WTC11 (cell line): ENCODE results near the gene RCE1. TPM values are rescaled to one million over a fixed set of nuclear protein-coding genes. Genes with fewer than 3 reads are reported as not detected.

Experiments used
- ATAC-seq: fragments of 200-7000 bp; cut with Tn5 transposase; 2 replicates; pipeline ENCODE4 v1.10.0; 2021; ENCODE audit warnings: mild to moderate bottlenecking, moderate library complexity
- CTCF ChIA-PET: fragments of 300-600 bp; sonication (Branson Sonifier 250); formaldehyde crosslinking; loops from one replicate; lab custom pipeline; 2021; ENCODE audit warnings: antibody characterized with exemption; lab: Charles Lee
- POLR2A ChIA-PET: fragments of 350-600 bp; sonication (Branson Sonifier 250); formaldehyde crosslinking; loops from one replicate; lab custom pipeline; 2021; ENCODE audit warnings: antibody characterized with exemption; lab: Charles Lee
- DNase-seq: peaks from one replicate; pipeline ENCODE4 v3.0.0; 2021; ENCODE audit warnings: low spot score
- H3K27ac Mint-ChIP-seq: 2 replicates; pipeline ENCODE4 v1.8.0; 2021; ENCODE audit warnings: mixed read lengths
- H3K27me3 Mint-ChIP-seq: 2 replicates; pipeline ENCODE4 v1.8.0; 2021; ENCODE audit warnings: low read depth, mild to moderate bottlenecking, moderate library complexity, mixed read lengths
- H3K36me3 Mint-ChIP-seq: 2 replicates; pipeline ENCODE4 v1.8.0; 2021; ENCODE audit warnings: mixed read lengths
- H3K4me1 Mint-ChIP-seq: 2 replicates; pipeline ENCODE4 v1.8.0; 2022; ENCODE audit warnings: mixed read lengths
- H3K4me3 Mint-ChIP-seq: 2 replicates; pipeline ENCODE4 v1.8.0; 2021; ENCODE audit warnings: mild to moderate bottlenecking, moderate library complexity, mixed read lengths
- H3K9me3 Mint-ChIP-seq: 2 replicates; pipeline ENCODE4 v1.8.0; 2021; ENCODE audit warnings: mixed read lengths
- ARID4B ChIP-seq: sonication (generic); formaldehyde crosslinking; IDR thresholded peaks from 2 replicates; pipeline ENCODE4 v1.8.0; 2023; ENCODE audit warnings: missing genetic modification reagents, mild to moderate bottlenecking, borderline replicate concordance
- ATF1 ChIP-seq: sonication (generic); formaldehyde crosslinking; IDR thresholded peaks from 2 replicates; pipeline ENCODE4 v1.8.1; 2023; ENCODE audit warnings: mild to moderate bottlenecking, moderate library complexity, missing genetic modification reagents
- CDX4 ChIP-seq: fragments of 250-450 bp; sonication (Bioruptor Pico); IDR thresholded peaks from 2 replicates; pipeline ENCODE4 v1.9.0; 2021; ENCODE audit warnings: moderate library complexity, mild to moderate bottlenecking, inconsistent platforms, borderline replicate concordance
- CREM ChIP-seq: sonication (generic); formaldehyde crosslinking; IDR thresholded peaks from 2 replicates; pipeline ENCODE4 v1.8.1; 2022; ENCODE audit warnings: mild to moderate bottlenecking, missing genetic modification reagents, moderate library complexity
- EMX1 ChIP-seq: fragments of 250-450 bp; sonication (Bioruptor Pico); IDR thresholded peaks from 2 replicates; pipeline ENCODE4 v1.8.0; 2021; ENCODE audit warnings: mild to moderate bottlenecking
- FOXP4 ChIP-seq: sonication (generic); formaldehyde crosslinking; IDR thresholded peaks from 2 replicates; pipeline ENCODE4 v1.8.0; 2022; ENCODE audit warnings: mild to moderate bottlenecking, missing genetic modification reagents
- MXD4 ChIP-seq: fragments of 250-450 bp; sonication (Bioruptor Pico); IDR thresholded peaks from 2 replicates; pipeline ENCODE4 v1.8.0; 2021; ENCODE audit warnings: mild to moderate bottlenecking, moderate library complexity, borderline replicate concordance
- NFYB ChIP-seq: sonication (generic); formaldehyde crosslinking; conservative IDR thresholded peaks from 2 replicates; pipeline ENCODE4 v1.8.0; 2022; ENCODE audit warnings: low read depth, missing genetic modification reagents
- NR2C2 ChIP-seq: sonication (generic); formaldehyde crosslinking; IDR thresholded peaks from 2 replicates; pipeline ENCODE4 v1.8.0; 2022; ENCODE audit warnings: mild to moderate bottlenecking, missing genetic modification reagents
- NR3C1 ChIP-seq: sonication (generic); formaldehyde crosslinking; conservative IDR thresholded peaks from 2 replicates; pipeline ENCODE4 v1.8.1; 2023; ENCODE audit warnings: low read depth, mild to moderate bottlenecking, missing genetic modification reagents
- OVOL2 ChIP-seq: fragments of 250-450 bp; sonication (Bioruptor Pico); IDR thresholded peaks from 2 replicates; pipeline ENCODE4 v1.9.0; 2021; ENCODE audit warnings: mild to moderate bottlenecking, borderline replicate concordance
- ZBTB21 ChIP-seq: sonication (generic); formaldehyde crosslinking; IDR thresholded peaks from 2 replicates; pipeline ENCODE4 v1.8.1; 2023; ENCODE audit warnings: mild to moderate bottlenecking, missing genetic modification reagents, borderline replicate concordance
- ZNF512 ChIP-seq: sonication (generic); formaldehyde crosslinking; IDR thresholded peaks from 2 replicates; pipeline ENCODE4 v1.8.1; 2022; ENCODE audit warnings: missing genetic modification reagents, borderline replicate concordance
- total RNA-seq: library from RNA; stranded (reverse); gene quantifications from 3 replicates; pipeline ENCODE4 v1.2.3, GENCODE V29; 2021
- TF ChIP-seq, protein P1 (sequence below): sonication (generic); formaldehyde crosslinking; IDR thresholded peaks from 2 replicates; pipeline ENCODE4 v1.8.1; 2022; ENCODE audit warnings: mild to moderate bottlenecking, moderate library complexity, missing genetic modification reagents
- TF ChIP-seq, protein P2 (sequence below): sonication (generic); formaldehyde crosslinking; conservative IDR thresholded peaks from 2 replicates; pipeline ENCODE4 v1.8.1; 2023; ENCODE audit warnings: mild to moderate bottlenecking, low read depth, missing genetic modification reagents, moderate library complexity

Gene RCE1
- total RNA-seq, 1 experiment from 2014 or later = 34.6 TPM

- no peaks in the 10 kb centered on the region for H3K9me3 Mint-ChIP-seq
- no peaks in the 10 kb centered on the region for H3K27me3 Mint-ChIP-seq
- ChIA-PET POLR2A (no interaction called here), CTCF (no interaction called here)
- no peak overlapping the region for H3K27ac Mint-ChIP-seq
- DNase-seq (no peak), ATAC-seq (no peak)
- H3K4me1 Mint-ChIP-seq = peaks cover 19% of the 10 kb centered on the region
- TF ChIP-seq NFYB (no peak), ZBTB21 (CRISPR knock-in tag) (no peak), CREM (CRISPR knock-in tag) (no peak), NR2C2 (no peak), OVOL2 (CRISPR knock-in tag) (no peak), NR3C1 (CRISPR knock-in tag) (no peak), ATF1 (CRISPR knock-in tag) (no peak)
- TF ChIP-seq, protein P1, sequence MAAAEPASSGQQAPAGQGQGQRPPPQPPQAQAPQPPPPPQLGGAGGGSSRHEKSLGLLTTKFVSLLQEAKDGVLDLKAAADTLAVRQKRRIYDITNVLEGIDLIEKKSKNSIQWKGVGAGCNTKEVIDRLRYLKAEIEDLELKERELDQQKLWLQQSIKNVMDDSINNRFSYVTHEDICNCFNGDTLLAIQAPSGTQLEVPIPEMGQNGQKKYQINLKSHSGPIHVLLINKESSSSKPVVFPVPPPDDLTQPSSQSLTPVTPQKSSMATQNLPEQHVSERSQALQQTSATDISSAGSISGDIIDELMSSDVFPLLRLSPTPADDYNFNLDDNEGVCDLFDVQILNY = no peak
- H3K4me3 Mint-ChIP-seq = no peak overlapping the region
- H3K36me3 Mint-ChIP-seq = no peaks in the 10 kb centered on the region
Observed at GRCh38 chr11:66815646-66816045, 27.6 kb upstream of the RCE1 start.

DNA sequence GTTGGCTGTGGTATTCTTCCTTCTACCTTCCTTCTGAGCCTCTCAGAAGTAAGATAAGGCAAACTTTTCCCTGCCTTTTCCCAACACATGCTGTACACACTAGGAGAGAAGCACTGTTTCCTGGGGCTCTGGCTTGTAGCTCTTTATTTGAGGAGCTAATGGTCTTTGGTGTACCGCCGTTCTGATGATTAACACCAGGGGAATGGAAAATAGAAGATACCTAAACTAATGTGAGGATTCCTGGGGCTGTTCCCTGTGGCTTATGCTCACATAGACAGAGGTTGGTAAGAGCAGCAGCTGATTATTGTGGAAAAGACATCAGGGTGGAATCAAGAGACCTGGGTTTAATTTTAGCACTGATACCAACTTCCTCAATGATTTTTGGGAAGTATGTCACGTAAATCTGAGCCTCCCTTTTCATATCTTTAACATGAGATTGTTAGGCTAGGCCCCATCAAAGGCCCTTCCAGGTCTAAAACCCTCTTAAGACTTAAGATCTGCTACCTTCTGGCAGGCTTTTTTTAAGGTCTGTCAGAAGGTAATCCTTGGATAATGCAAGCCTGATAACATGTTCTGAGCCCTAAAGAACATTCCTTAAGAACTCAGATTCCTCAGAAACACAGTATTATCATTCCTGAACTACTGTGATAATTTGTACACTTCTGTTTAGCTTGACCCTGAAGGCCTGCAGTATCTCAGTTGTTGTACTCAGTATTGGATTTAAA is 24.8 kb upstream of the RCE1 start:
- ChIA-PET CTCF (no interaction called here), POLR2A (no interaction called here)
- H3K27ac Mint-ChIP-seq = no peak overlapping the region
- H3K36me3 Mint-ChIP-seq = no peaks in the 10 kb centered on the region
- ATAC-seq = no peak
- DNase-seq = no peak
- TF ChIP-seq CDX4 (CRISPR knock-in tag) (no peak), EMX1 (CRISPR knock-in tag) (no peak), ATF1 (CRISPR knock-in tag) (no peak), ARID4B (CRISPR knock-in tag) (no peak), ZNF512 (CRISPR knock-in tag) (no peak), MXD4 (CRISPR knock-in tag) (no peak), FOXP4 (CRISPR knock-in tag) (no peak)
- TF ChIP-seq, protein P2, sequence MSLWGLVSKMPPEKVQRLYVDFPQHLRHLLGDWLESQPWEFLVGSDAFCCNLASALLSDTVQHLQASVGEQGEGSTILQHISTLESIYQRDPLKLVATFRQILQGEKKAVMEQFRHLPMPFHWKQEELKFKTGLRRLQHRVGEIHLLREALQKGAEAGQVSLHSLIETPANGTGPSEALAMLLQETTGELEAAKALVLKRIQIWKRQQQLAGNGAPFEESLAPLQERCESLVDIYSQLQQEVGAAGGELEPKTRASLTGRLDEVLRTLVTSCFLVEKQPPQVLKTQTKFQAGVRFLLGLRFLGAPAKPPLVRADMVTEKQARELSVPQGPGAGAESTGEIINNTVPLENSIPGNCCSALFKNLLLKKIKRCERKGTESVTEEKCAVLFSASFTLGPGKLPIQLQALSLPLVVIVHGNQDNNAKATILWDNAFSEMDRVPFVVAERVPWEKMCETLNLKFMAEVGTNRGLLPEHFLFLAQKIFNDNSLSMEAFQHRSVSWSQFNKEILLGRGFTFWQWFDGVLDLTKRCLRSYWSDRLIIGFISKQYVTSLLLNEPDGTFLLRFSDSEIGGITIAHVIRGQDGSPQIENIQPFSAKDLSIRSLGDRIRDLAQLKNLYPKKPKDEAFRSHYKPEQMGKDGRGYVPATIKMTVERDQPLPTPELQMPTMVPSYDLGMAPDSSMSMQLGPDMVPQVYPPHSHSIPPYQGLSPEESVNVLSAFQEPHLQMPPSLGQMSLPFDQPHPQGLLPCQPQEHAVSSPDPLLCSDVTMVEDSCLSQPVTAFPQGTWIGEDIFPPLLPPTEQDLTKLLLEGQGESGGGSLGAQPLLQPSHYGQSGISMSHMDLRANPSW (CRISPR knock-in tag) = no peak
- H3K27me3 Mint-ChIP-seq = no peaks in the 10 kb centered on the region
- no peaks in the 10 kb centered on the region for H3K4me1 Mint-ChIP-seq
- no peaks in the 10 kb centered on the region for H3K9me3 Mint-ChIP-seq
- no peak overlapping the region for H3K4me3 Mint-ChIP-seq
